Fibroblast of villous mesenchyme (primary cell): ENCODE data around the gene EPHA4. TPM values are rescaled to one million over a fixed set of nuclear protein-coding genes. Genes with fewer than 3 reads are reported as not detected.

Source experiments
- DNase-seq: peaks from one replicate; pipeline ENCODE4 v3.0.0-alpha.2; 2010; ENCODE audit warnings: low read depth
- H3K4me3 ChIP-seq: 2 replicates; pipeline ENCODE4 v1.5.1; 2011; ENCODE audit warnings: low read depth, mild to moderate bottlenecking, low read length
- CTCF ChIP-seq: IDR thresholded peaks from 2 replicates; pipeline ENCODE4 v1.5.1; 2012; ENCODE audit warnings: low read depth, mild to moderate bottlenecking, low read length; ENCODE audit not compliant: insufficient read depth
- total RNA-seq: library from RNA; depleted of rRNA; stranded (reverse); fragments of >200 nt; gene quantifications from 2 replicates; pipeline ENCODE4 v1.2.3, GENCODE V29; 2012

The EPHA4 gene
- total RNA-seq, 1 donor = 17.3 TPM

- no peak overlapping the region for H3K4me3 ChIP-seq
- TF ChIP-seq CTCF = no peak
- no peak for DNase-seq
Measured at GRCh38 chr2:221610255-221610654, 38.2 kb upstream of the EPHA4 start.

DNA sequence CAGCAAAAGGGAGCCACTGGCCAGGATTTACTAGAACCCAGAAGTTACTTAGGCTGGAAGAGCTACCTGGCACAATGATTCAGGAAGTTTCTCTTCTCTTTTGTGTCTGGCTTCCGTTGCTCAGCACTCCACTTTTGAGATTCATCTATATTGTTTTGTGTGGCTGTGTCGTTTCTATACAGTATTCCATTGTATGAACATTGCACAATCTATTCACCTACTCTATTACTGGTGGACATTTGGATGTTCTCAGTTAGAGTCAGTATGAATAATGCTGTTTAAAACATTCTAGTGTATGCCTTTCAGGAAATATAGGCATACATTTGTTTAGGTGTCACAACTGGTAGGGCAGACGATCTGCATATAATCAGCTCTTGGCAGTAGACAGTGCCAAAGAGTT lies 36.3 kb upstream of the EPHA4 start:
- TF ChIP-seq CTCF = no peak
- DNase-seq = no peak
- no peak overlapping the region for H3K4me3 ChIP-seq

- no peak for DNase-seq
- no peak for TF ChIP-seq CTCF
- no peak overlapping the region for H3K4me3 ChIP-seq
Measured at GRCh38 chr2:221606424-221606823, 34.3 kb upstream of the EPHA4 start.

- H3K4me3 ChIP-seq = no peak overlapping the region
- DNase-seq = no peak
- TF ChIP-seq CTCF = no peak
Measured at GRCh38 chr2:221605751-221606240, 33.7 kb upstream of the EPHA4 start.

DNA sequence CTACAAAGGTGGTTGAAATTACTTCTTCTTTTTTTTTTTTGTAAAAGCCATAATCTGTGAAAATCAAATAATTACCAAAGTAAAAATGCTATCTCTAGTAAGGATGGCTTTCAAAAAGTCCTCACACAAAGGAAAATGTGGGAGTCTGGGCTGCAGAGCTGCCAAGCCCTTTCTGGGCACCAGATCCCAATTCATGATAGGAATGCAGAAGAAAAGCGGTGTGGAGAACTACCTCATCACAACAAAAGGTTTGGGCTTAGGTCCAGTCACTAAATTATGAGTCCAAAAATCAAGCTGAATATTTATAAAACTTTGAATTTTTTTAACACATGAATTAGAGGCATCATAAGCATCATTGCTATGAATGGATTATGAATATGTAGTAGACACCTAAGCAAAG lies 30.8 kb upstream of the EPHA4 start:
- no peak for TF ChIP-seq CTCF
- no peak overlapping the region for H3K4me3 ChIP-seq
- DNase-seq = no peak

GRCh38 chr2:221601376-221601775 lies 29.3 kb upstream of the EPHA4 start:
- no peak overlapping the region for H3K4me3 ChIP-seq
- TF ChIP-seq CTCF = no peak
- DNase-seq = no peak

GRCh38 chr2:221600388-221600787 lies 28.3 kb upstream of the EPHA4 start:
- no peak for DNase-seq
- TF ChIP-seq CTCF = no peak
- H3K4me3 ChIP-seq = no peak overlapping the region
